ENCODE results near the gene NPAS3.

GRCh38 chr14:33237115-33237740 is 298.5 kb downstream of the NPAS3 start:
- TF ChIP-seq CTCF (IDR thresholded peaks at IDR 0.05; ENCODE audit: low read depth, low read length): no peak
- TF ChIP-seq EZH2phosphoT487 (IDR thresholded peaks at IDR 0.05; ENCODE audit: low read depth): no peak

Data from OCI-LY3 (cell line).